ENCODE data around the gene TADA3. TPM values are rescaled to one million over a fixed set of nuclear protein-coding genes. Genes with fewer than 3 reads are reported as not detected.

The TADA3 gene
- total and polyA plus RNA-seq, 9 of the 15 experiments (the other 6 are each of a cell fraction or from before 2014, with no cell fraction given) = 4.1 to 110 (median 74.8) TPM

DNA sequence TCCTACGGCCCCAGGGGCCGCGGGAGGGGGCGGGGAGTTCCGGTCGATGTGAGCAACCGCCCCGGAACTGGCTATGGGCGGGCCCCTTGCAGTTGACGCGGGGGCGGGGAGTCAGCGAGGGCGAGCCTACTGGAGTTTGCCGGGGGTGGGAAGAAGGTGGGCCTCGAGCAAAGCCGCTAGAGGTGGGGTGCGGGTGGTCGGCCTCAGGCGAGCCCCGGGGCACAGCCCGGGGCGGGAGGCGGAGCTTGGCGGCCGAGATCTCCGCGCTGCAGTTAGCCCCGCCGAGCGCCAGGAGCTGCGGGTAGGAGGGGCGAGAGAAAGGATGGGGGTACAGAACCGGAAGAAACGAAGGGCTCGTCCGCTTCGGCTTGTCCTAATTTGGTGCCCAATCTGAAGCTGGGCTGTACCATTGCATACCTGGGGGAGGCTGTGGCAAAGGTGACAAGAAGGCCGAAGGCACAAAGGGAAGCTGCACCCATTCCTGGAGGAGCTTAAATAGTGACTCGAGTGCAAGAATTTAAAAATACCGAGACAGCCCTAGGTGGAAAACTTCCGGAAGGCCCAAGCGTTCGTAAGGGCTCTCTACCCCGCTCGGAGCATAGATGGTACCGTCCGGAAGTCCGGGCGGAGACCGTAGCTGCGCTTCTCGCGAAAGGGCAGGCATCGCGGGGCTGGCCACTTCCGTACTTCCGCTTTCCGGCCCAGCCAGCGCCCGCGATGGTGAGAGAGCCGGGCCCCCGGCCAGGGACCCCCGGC, at the start of gene TADA3, which contains the start of gene ARPC4 (continued):
- TF ChIP-seq NCOR1 (IDR thresholded peaks at IDR 0.05) (0 out of 2 replicates have a peak, but pooled peaks have one; percentile 48), MYBL2 (IDR thresholded peaks at IDR 0.05; ENCODE audit: low read depth) (no peak), MYBL2 (CRISPR knock-in tag; IDR thresholded peaks at IDR 0.05; ENCODE audit: borderline replicate concordance) (no peak), TAL1 (IDR thresholded peaks at IDR 0.05) (no peak), NCOA2 (IDR thresholded peaks at IDR 0.05; ENCODE audit: partially characterized antibody in 2 of 2) (no peak), TAF9B (IDR thresholded peaks at IDR 0.05; ENCODE audit: partially characterized antibody) (peak; percentile 87), PYGO2 (tag; IDR thresholded peaks at IDR 0.05) (no peak), IRF2 (CRISPR knock-in tag; IDR thresholded peaks at IDR 0.05) (no peak), SIN3A (IDR thresholded peaks at IDR 0.05; ENCODE audit: borderline replicate concordance in 2 of 2, control insufficient read depth in 1 of 2, low read depth in 2 of 2, low read length in 2 of 2) (peak; percentile 76 to 89; a peak in 2 of 4 replicates), GABPB1 (CRISPR knock-in tag; IDR thresholded peaks at IDR 0.05) (peak; percentile 83), NBN (IDR thresholded peaks at IDR 0.05; ENCODE audit: low read depth) (peak; percentile 34; the same call in 1 of the 2 replicates), TOE1 (IDR thresholded peaks at IDR 0.05; ENCODE audit: borderline replicate concordance) (peak; percentile 96), TOE1 (CRISPR knock-in tag; IDR thresholded peaks at IDR 0.05; ENCODE audit: borderline replicate concordance, low read depth) (no peak), U2AF1 (optimal IDR thresholded peaks at IDR 0.05; ENCODE audit: low read depth, low read length) (peak; percentile 12), ELF4 (CRISPR knock-in tag; IDR thresholded peaks at IDR 0.05) (peak; percentile 89; the same call in 1 of the 2 replicates), ZNF184 (CRISPR knock-in tag; IDR thresholded peaks at IDR 0.05) (no peak), GTF2E2 (tag; IDR thresholded peaks at IDR 0.05) (peak; percentile 99), MCM2 (IDR thresholded peaks at IDR 0.05; ENCODE audit: low read depth) (no peak), ZBTB17 (CRISPR knock-in tag; IDR thresholded peaks at IDR 0.05) (peak; percentile 38; the same call in 1 of the 2 replicates), ETV5 (CRISPR knock-in tag; IDR thresholded peaks at IDR 0.05; ENCODE audit: low read depth) (peak; percentile 96), ZFX (CRISPR knock-in tag; IDR thresholded peaks at IDR 0.05) (peak; percentile 64; the same call in 1 of the 2 replicates), BACH1 (tag; IDR thresholded peaks at IDR 0.05) (no peak; the same call in 1 of the 2 replicates), ZNF41 (CRISPR knock-in tag; conservative IDR thresholded peaks at IDR 0.05) (0 out of 2 replicates have a peak, but pooled peaks have one; percentile 8), GTF2A2 (tag; IDR thresholded peaks at IDR 0.05) (no peak), ZNF766 (CRISPR knock-in tag; conservative IDR thresholded peaks at IDR 0.05) (no peak; the same call in 1 of the 2 replicates), C11orf30 (IDR thresholded peaks at IDR 0.05; ENCODE audit: low read depth) (peak; percentile 62; the same call in 1 of the 2 replicates)
- TF ChIP-seq, protein P1, sequence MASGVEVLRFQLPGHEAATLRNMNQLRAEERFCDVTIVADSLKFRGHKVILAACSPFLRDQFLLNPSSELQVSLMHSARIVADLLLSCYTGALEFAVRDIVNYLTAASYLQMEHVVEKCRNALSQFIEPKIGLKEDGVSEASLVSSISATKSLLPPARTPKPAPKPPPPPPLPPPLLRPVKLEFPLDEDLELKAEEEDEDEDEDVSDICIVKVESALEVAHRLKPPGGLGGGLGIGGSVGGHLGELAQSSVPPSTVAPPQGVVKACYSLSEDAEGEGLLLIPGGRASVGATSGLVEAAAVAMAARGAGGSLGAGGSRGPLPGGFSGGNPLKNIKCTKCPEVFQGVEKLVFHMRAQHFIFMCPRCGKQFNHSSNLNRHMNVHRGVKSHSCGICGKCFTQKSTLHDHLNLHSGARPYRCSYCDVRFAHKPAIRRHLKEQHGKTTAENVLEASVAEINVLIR (CRISPR knock-in tag; IDR thresholded peaks at IDR 0.05) = peak; percentile 45; the same call in 1 of the 2 replicates
- TF ChIP-seq, protein P2, sequence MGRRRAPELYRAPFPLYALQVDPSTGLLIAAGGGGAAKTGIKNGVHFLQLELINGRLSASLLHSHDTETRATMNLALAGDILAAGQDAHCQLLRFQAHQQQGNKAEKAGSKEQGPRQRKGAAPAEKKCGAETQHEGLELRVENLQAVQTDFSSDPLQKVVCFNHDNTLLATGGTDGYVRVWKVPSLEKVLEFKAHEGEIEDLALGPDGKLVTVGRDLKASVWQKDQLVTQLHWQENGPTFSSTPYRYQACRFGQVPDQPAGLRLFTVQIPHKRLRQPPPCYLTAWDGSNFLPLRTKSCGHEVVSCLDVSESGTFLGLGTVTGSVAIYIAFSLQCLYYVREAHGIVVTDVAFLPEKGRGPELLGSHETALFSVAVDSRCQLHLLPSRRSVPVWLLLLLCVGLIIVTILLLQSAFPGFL (CRISPR knock-in tag; IDR thresholded peaks at IDR 0.05) = no peak

Data from K562 (cell line).